GM19328 (cell line): ENCODE results near the gene SYT11.
"Not testable (repeated sequence)": the region's sequence is repeated elsewhere in the genome, so short reads cannot be mapped to it uniquely, and the experiment has no call there.

Source experiments
- ATAC-seq: cut with Tn5 transposase; IDR thresholded peaks from one replicate; pipeline ENCODE4 v1.9.1; 2021; ENCODE audit warnings: mild to moderate bottlenecking, moderate library complexity; ENCODE audit not compliant: unreplicated experiment

Gene SYT11

DNA sequence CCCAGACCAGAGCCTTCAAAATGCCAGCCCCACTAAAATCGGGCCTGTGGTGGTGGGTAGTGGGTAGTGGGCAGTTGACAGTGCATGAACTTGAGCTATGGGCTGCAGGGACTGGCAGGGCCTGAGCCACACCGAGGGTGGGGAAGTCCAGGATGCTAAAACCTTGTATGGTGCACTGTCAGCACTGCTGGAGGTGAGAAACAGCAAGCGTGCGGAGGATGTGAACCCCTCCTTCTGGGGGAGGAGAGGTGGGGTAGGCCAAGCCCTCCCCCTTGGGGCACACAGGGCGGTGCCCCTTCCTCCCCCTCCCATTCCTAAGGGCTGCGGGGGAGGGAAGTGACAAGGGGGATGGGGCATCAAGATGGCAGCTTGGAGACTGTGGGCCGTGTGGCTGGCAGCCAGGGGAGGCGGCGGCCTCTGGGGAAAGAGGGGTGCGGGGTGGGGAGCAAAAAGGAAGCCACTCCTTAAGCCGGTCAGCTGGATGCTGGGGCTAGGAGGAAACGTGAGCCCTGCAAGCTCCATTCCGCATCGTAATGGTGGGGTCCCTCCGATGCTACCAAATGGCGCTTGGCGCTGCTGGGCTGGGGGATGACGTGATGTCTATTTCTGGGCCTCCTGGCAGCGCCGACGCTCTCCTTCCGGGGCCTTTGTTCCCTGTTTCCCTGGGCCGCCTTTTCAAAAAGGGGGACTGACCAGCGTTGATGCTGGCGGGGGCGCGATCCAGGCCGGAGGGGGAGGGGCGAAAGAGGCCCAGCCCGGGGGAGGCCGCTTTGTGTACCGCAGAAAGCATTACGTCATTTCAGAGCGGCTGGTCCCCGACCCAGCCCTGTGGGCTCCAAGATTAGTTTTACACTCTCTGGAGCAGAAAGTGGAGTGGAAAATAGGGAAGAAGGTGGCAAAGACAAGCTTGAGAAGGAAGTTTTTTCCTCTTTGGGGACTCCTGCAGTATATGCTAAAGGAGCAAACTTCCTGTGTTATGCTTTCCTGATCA, 809 bp downstream of the SYT11 start:
- ATAC-seq, result no peak

DNA sequence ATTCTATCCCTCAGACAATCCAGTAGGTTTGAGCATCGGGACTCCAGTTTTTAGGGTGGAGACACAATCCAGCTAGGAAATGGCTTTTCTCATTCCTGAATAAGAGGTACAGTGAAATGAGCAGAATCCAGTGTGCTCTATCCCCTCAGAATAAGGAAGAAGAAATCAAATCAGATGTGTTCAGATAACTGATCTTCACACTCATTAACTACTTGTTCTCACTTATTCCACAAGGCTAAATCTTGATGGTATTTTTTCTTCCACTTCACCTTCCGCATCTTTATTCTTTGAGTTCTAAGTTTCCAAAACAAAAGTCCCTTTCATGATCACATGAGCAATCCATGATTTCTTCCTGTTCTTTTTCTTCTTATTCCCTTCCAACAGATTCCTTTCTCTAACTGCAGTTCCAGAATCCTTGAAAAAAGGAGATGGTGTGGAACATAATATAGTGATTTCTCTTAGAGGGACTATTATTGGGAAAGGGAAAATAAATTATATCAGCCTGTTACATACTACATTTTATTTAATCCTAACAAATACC, 1.7 kb downstream of the SYT11 start:
- ATAC-seq, result no peak

DNA sequence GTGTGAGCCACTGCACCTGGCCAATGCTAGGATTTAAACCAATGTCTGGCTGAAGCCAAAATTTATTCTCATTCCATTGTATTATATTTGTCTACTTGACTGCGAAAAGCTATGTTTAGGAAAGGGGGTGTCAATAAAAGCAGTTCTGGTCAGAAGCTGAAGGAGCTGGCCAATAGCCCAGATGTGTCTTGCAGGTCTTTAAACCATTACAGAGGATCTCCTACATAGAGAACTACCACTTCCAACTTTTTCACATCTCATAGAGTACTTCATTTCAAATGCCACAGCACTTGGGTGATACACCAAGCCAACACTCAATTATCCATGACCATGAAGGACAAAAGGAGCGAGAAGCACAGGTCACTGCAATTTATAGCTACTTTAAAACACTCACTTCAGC, 2.5 kb downstream of the SYT11 start:
- ATAC-seq, result no peak

DNA sequence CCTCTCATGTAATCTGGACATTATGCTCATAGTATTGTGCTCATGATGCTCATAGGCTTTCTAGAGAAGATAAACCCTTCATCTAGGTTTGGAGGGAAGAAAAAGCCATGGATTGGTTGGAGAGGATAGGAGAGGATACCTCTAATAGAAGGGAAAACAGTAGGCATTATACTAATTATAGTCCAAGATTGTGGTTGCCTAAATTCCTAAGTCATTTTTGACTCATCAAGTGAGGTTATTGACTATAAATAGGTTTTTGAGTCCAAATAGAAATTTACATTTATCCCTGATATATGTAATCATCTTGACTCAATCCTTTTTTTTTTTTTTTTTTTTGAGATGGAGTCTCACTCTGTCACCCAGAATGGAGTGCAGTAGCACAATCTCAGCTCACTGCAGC, 5.0 kb downstream of the SYT11 start:
- no peak for ATAC-seq

DNA sequence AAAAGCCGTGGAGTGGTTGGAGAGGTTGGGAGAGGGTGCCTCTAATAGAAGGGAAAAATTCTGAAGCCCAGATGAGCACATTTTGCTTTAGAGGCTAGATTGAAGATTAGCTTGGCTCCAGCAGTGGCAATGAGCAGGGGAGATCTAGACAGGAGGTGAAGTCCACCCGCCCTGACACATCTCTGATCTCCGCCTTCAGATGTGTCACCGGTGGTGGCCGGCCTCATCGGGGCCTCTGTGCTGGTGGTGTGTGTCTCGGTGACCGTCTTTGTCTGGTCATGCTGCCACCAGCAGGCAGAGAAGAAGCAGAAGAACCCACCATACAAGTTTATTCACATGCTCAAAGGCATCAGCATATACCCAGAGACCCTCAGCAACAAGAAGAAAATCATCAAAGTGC, 8.4 kb downstream of the SYT11 start:
- ATAC-seq, result no peak

DNA sequence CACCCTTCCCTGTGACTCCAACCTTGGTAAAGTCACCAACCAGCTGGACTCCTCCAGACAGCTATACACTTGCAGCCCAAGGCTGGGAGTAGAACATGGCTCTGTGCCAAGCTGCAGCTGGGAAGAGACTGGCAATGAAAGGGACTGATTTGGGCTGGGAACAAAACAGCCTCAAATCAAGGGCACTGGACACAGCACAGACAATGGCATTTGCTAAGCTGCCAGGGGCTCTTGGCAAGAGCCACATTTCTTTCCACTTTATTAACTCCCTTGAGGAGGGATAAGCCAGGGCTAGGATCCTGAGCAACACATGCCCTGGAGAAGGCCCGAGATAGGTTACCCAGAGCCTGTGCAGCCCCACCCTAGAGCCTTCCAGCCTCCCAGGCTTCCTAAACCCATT, 12.0 kb downstream of the SYT11 start:
- ATAC-seq, result no peak

DNA sequence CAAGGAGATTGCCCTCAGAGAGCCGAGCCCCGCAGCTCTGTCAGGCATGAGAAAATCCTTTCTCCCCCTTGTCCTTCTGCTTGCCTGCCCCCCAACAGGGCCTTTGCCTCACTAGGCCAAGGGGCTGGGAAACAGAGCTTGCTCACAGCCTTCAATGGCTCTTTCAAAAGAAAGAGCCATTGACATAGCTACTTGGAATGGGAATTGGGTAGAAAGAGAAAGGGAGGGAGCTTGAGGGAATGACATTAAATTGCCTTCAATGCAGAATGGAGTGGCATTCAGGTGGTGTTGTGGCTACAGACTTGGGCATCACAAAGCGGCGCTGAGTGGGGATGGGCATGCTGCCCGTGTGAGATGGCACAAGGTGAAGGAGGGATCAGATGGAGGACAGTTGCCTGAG, 13.2 kb downstream of the SYT11 start:
- ATAC-seq, result no peak

DNA sequence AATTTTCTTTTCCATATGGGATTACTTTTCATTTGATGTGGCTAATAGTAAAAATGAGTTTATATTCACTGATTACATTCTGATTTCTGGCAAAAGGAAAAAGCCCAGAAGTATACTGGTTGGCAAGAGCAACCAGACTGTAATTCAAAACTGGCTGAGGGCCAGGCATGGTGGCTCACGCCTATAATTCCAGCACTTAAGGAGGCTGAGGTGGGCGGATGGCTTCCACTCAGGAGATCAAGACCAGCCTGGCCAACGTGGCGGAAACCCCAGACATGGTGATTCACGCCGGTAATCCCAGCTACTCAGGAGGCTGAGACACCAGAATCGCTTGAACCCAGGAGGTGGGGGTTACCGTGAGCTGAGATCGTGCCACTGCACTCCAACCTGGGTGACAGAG, 14.5 kb downstream of the SYT11 start:
- no peak for ATAC-seq

DNA sequence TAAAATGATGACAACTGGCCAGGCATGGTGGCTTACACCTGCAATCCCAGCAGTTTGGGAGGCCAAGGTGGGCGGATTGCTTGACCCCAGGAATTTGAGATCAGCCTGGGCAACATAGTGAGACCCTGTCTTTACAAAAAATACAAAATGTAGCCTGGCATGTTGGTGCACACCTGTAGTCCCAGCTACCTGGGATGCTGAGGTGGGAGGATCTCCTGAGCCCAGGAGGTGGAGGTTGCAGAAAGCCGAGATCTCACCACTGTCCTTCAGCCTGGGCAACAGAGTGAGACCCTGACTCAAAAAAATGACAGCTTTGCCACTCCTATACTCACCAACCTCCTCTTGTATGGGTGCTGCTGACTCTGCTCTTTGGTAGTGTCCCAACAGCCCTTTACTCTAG, 18.6 kb downstream of the SYT11 start:
- ATAC-seq, result no peak

DNA sequence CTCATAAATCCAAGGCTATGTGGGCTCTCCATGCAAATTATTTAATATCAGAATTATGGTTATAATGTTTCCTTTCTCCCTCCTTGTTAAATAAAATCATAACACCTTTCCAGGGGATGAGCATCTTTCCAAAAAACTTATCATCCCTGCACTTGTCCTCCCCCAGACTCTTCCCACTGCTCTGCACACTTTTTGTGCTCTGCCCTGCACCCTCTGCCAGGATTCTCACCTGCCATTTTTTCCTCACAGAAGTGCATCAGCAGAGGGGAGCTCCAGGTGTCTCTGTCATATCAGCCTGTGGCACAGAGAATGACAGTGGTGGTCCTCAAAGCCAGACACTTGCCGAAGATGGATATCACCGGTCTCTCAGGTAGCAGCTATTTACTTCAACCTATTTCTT, 20.9 kb downstream of the SYT11 start:
- ATAC-seq, result no peak

DNA sequence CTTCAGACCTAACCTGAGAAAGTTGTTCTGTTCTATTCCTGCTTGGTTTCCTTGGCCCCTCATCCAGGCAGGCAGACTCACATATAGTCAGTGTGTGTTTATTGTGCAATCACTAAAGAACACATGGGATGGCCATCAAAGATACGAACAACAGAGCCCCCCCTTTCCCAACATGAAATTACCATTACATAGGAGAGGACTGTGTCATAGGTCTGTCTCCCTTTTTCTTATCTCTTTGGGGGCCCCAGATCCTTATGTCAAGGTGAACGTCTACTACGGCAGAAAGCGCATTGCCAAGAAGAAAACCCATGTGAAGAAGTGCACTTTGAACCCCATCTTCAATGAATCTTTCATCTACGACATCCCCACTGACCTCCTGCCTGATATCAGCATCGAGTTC, 21.6 kb downstream of the SYT11 start:
- no peak for ATAC-seq

DNA sequence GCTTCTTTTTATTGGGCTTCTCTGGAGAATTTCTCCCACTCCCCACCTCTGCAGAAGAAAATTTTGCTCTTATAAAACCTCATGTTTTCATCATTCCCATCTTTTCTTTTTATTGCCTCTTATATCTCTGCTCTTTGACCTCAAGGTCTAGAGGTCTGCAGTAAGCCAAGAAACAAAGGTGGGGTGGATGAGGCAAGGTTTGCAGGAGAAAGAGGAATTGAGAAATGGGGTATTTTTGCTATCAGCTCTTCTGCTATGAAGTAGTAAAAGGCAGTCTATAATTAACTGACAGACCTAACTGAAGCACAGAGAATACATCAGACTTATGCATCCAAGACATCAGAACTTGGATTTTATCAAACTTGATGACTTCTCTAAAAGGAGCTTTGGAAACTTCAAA, 22.9 kb downstream of the SYT11 start:
- ATAC-seq, result no peak

DNA sequence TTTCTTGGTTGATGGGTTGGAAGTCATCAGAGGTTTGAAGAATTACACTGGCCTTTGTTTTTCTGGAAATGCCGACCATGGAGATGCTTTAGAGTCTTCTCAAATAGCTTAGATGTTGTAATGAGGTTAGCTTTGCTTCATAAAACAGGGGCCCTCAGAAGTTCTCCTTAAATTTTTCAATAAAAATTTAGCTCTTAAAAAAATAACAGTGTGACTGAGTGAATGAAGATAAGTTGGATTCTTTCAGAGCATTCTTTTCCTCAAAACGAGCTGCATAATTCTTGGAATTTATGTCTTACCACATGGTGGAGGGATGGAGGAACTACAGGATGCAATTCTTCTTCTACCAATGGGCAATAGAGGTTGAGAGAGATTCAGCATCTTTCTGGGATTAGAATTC, 23.4 kb downstream of the SYT11 start:
- ATAC-seq, result no peak

DNA sequence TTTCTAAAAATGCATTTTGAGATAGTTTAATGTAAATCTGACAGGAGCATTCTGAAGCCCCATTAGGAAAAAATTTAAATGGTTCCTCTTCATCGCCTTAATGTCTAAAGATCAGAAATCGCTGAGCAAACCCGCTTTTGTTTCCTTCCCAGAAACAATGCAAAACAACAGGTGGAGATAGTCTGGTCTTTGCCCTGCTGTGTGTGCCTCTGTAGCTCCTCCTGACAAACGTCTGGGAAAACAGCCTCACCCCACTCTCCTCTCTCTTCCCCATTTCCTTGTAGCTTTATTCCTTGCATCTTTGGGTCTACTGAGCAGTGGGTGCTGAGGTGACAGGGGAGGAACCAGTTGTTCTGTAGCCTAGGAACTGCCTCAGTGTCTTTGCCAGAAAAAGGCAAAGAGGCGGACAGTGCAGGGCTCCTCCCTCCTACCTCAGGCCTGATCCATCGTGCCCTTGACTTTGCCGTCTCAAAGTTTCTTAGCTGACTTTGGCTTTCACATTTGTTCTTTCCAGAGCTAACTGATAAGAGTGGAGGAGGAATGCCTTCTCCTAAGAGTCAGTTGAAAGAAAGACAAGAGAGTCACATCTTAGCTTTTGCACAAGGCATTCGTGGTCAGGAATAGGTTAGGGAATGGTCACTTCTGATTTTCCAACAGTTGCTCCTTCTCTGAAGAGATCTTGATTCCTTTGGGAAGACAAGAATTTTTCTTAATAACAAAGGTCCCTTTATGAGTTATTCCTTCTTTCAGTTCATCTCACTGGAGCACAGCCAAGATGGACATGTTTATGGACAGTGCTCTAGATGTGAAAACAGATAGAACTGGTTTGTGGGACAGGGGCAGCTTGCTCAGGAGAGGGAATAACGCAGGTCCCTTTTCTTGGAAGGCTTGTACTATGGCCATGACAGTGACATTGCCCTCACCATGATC, 24.9 kb downstream of the SYT11 start:
- ATAC-seq, result no peak

DNA sequence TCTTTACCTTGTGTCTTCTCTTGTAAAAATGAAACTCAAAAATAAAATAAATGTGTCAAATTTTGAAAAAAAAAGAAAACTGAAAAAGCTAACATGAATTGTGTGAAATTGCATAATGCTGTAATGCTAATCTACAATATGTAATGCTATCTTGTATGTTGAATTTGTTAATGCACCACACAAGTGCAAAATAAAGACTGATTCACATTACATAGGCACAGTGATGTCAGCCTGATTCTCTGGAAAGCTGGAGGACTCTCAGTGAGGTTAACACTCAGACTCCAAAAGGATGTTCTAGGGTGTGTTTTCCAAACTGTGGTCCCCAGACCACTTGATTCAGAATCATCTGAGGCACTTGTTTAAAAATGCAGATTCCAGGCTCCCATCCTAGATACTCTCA, 25.6 kb downstream of the SYT11 start:
- ATAC-seq, result no peak

DNA sequence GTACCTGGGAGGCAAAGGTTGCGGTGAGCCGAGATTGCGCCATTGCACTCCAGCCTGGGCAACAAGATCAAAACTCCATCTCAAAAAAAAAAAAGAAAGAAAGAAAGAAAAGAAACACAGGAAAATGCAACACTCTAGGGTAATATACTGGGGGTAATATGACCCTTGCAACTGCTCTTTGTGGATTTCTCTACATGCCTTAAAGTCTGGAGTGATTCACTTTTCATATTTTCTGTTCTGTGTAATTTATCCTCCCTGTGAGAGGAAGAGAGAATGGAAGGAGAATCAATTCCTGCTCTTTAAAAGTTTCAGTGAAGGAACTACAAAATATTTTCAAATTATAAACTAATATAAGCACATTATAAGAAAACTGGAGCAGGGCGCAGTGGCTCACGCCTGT, 29.1 kb downstream of the SYT11 start:
- ATAC-seq, result no peak

DNA sequence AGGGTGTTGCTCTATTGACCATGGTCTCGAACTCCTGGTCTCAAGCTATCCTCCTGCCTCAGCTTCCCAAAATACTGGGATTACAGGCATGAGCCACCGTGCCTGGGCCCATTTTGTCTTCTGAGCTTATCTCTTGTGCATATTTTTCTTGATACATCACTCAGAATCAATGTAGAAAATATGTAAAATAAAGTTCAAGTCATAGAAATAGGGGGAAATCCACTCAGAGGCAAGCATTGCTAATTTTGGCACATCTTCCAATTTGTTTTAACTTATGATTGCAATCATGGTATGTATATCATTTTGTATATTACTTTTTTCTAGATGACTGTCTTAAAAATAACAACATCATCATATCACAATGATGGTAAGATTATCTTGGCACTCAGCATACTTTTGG, 30.2 kb downstream of the SYT11 start:
- ATAC-seq, result no peak

DNA sequence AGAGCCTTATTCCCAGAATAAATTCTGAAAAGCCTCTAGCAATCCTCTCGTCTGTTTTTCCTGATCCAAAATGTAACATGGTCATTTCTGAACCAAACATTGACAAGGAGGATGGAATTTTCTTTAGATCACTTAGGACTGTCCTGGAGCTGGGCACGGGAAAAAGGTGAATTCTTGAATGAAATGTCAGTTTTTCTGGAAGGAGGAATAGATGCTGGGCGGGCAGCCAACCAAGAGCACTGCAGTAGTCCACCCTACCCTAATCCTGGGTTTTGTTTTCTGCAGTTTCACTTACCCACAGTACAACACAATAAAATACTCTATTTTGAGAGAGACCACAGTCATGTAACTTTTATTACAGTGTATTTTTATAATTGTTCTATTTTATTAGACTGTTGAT, 30.9 kb downstream of the SYT11 start:
- ATAC-seq, result no peak

DNA sequence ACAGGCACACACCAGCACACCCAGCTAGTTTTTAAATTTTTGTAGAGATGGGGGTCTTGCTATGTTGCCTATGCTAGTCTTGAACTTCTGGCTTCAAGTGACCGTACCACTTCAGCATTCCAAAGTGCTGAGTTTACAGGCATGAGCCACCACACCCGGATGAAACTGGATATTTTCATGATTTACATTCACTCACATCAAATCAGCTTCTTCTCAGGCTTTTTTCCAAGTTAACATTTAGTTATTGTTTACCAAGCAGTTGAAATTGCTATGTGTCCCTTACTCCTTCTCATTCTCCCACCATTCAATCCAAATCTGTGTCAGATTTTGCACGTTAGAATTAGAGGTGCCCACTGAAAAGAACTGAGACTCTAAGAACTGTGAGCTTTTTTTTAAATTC, 33.4 kb downstream of the SYT11 start:
- no peak for ATAC-seq

DNA sequence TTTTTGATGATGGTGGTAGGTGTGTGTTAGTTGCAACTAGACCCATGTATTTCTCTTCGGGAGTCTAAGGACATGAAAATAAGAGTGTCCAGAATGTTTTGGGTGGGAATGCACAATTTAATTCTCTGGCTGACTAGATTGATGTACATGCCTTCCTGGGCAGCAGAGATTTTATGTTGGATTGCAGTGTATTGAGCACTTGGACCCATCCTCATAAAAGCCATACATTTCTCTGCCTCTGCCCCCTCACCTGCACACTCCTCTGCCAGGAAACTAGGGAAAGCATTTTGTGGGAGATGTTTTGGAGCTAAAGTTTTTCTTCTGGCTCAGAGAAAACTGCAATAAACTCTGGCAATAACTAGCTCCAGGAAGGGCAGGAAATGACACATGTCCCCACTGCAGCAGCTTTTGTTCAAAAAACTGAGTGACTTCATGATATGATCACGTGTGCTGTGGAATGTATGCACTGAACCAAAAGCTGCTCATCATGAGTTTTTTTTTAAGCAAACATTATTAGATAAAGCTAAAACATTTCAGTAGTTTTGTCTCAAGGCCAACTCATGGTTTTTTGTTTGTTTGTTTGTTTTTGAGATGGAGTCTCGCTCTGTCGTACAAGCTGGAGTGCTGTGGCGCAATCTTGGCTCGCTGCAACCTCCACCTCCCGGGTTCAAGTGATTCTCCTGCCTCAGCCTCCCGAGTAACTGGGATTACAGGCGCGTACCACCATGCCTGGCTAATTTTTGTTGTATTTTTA, 34.2 kb downstream of the SYT11 start:
- no peak for ATAC-seq

DNA sequence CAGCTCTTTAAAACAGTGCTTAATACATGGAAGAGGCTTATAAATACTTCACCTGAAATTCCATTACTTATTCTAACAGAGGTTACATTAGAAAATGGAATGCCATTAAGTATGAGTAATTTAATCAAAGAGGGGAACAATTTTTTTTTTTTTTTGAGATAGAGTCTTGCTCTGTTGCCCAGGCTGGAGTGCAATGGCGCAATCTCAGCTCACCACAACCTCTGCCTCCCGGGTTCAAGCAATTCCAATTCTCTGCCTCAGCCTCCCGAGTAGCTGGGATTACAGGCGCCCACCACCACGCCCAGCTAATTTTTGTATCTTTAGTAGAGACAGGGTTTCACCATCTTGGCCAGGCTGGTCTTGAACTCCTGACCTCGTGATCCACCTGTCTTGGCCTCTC, 36.2 kb downstream of the SYT11 start:
- not testable (repeated sequence) for ATAC-seq
